Left lobe of liver (tissue), 2 donors: Measurements from ENCODE around the gene KIF16B. TPM values are rescaled to one million over a fixed set of nuclear protein-coding genes. Genes with fewer than 3 reads are reported as not detected.
"Not testable (repeated sequence)": the region's sequence is repeated elsewhere in the genome, so short reads cannot be mapped to it uniquely, and the experiment has no call there.

Source experiments
- ATAC-seq: fragments of 200-7000 bp; cut with Tn5 transposase; one replicate; pipeline ENCODE4 v1.9.1; 2020; ENCODE audit warnings: mild to moderate bottlenecking, moderate library complexity
- DNase-seq: peaks from one replicate; pipeline ENCODE4 v3.0.0-alpha.2; 2020; ENCODE audit warnings: low spot score
- total RNA-seq: library from RNA; stranded (reverse); gene quantifications from one replicate; pipeline ENCODE4 v1.2.1, GENCODE V29; 2021
- donor health status: DM: no; HTN: no; CAD: no; lungs with moderate emphysema.
- donor health status: DM: no; HTN: yes; CAD: no.

Gene KIF16B
- total RNA-seq, 1 donor from 2014 or later: 10.1 TPM

GRCh38 chr20:16267526-16267925, 305.7 kb downstream of the KIF16B start:
- no peak for DNase-seq
- no peak for ATAC-seq

- DNase-seq (no peak), ATAC-seq (no peak)
Observed at GRCh38 chr20:16265334-16265733, 307.9 kb downstream of the KIF16B start.

- DNase-seq (no peak), ATAC-seq (no peak)
Observed at GRCh38 chr20:16263582-16263981, 309.7 kb downstream of the KIF16B start.

- no peak for DNase-seq
- ATAC-seq: no peak
Observed at GRCh38 chr20:16262594-16262993, 310.7 kb downstream of the KIF16B start.

GRCh38 chr20:16261733-16262273, 311.4 kb downstream of the KIF16B start:
- DNase-seq (no peak), ATAC-seq (no peak)

- no peak for ATAC-seq
Observed at GRCh38 chr20:16260911-16261310, 312.3 kb downstream of the KIF16B start.

GRCh38 chr20:16260133-16260532, 313.1 kb downstream of the KIF16B start:
- not testable (repeated sequence) for ATAC-seq, DNase-seq

More at GRCh38 chr20:16260911-16261310, 312.3 kb downstream of the KIF16B start:
- DNase-seq: no peak

- ATAC-seq (no peak), DNase-seq (no peak)
Observed at GRCh38 chr20:16258766-16259165, 314.5 kb downstream of the KIF16B start.

GRCh38 chr20:16257813-16258430, 315.3 kb downstream of the KIF16B start:
- ATAC-seq (no peak), DNase-seq (no peak)

- ATAC-seq (no peak), DNase-seq (no peak)
Observed at GRCh38 chr20:16257021-16257420, 316.2 kb downstream of the KIF16B start.

- ATAC-seq: no peak
- DNase-seq: no peak
Observed at GRCh38 chr20:16246870-16247269, 326.4 kb downstream of the KIF16B start.

GRCh38 chr20:16246291-16246690, 327.0 kb downstream of the KIF16B start:
- no peak for ATAC-seq

GRCh38 chr20:16245879-16246278, 327.4 kb downstream of the KIF16B start:
- ATAC-seq (no peak), DNase-seq (no peak)

More at GRCh38 chr20:16246291-16246690, 327.0 kb downstream of the KIF16B start:
- DNase-seq: no peak

- no peak for DNase-seq
- ATAC-seq: no peak
Observed at GRCh38 chr20:16244892-16245291, 328.4 kb downstream of the KIF16B start.

- DNase-seq (no peak), ATAC-seq (no peak)
Observed at GRCh38 chr20:16243470-16243869, 329.8 kb downstream of the KIF16B start.

- no peak for DNase-seq
- ATAC-seq: no peak
Observed at GRCh38 chr20:16241911-16242310, 331.3 kb downstream of the KIF16B start.

GRCh38 chr20:16240355-16240754, 332.9 kb downstream of the KIF16B start:
- no peak for DNase-seq
- no peak for ATAC-seq

- DNase-seq (no peak), ATAC-seq (no peak)
Observed at GRCh38 chr20:16236589-16237241, 336.5 kb downstream of the KIF16B start.

GRCh38 chr20:16230402-16230801, 342.8 kb downstream of the KIF16B start:
- DNase-seq (no peak), ATAC-seq (no peak)

- DNase-seq: no peak
Observed at GRCh38 chr20:16229813-16230212, 343.4 kb downstream of the KIF16B start.

GRCh38 chr20:16228722-16229121, 344.5 kb downstream of the KIF16B start:
- no peak for ATAC-seq
- DNase-seq: no peak

More at GRCh38 chr20:16229813-16230212, 343.4 kb downstream of the KIF16B start:
- no peak for ATAC-seq

- not testable (repeated sequence) for ATAC-seq, DNase-seq
Observed at GRCh38 chr20:16226961-16227360, 346.3 kb downstream of the KIF16B start.
